SU-DHL-6 (cell line): Measurements from ENCODE around the gene NTN3.

ENCODE experiments used
- CTCF ChIP-seq: fragments of 200-600 bp; sonication (generic); IDR thresholded peaks from one replicate; pipeline ENCODE4 v1.5.1; 2017; ENCODE audit warnings: antibody characterized with exemption, mild to moderate bottlenecking, low read length, moderate library complexity; ENCODE audit not compliant: insufficient read depth, poor library complexity, severe bottlenecking
- EZH2phosphoT487 ChIP-seq: fragments of 200-600 bp; sonication (generic), shearing (Covaris generic); conservative IDR thresholded peaks from 2 replicates; pipeline ENCODE4 v1.6.1; 2018; ENCODE audit warnings: mild to moderate bottlenecking, antibody characterized with exemption, low read length, moderate library complexity, mixed read lengths

DNA sequence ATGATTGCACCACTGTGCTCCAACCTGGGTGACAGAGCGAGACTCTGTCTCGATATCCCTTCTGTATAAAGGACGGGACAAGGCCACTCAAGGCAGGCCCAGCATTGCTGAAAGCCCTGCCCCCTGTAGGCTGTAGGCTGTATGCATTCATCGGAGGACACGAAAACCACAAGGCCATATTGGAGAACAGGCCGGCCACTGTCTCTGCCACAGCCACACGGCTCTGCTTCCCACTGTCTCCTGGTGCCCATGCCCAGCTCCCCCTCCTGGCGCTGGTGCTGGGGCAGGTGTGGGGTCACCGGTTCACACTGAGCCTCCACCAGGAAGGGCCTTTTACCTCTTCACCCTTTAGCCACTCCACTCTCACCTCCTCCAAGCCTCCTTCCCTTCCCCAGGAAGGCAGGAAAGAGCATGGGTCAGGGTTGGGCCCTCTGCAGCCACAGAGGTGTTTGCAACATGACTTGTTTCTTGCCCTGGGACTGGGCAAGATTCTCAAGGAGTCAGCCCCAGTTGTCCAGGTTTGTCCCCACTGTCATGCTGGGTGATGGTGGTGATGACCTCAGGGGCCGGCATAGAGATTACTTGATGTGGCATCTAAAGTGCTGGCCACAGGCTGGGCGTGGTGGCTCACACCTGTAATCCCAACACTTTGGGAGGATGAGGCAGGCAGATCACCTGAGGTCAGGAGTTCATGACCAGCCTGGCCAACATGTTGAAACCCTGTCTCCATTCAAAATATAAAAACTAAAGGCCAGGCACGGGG lies 5.3 kb upstream of the NTN3 start:
- TF ChIP-seq CTCF (no peak), EZH2phosphoT487 (no peak)
